Effector memory CD4-positive, alpha-beta T cell (primary cell): ENCODE data around the gene SORCS1.

ENCODE experiments used
- DNase-seq, 3 donors: peaks; one replicate each; pipeline ENCODE4 v3.0.0-alpha.2; 2020
- H3K27ac ChIP-seq: 2 replicates; pipeline ENCODE4 v1.7.0; 2013; ENCODE audit warnings: mild to moderate bottlenecking, low read length, moderate library complexity; ENCODE audit not compliant: insufficient read depth, poor library complexity, severe bottlenecking
- H3K27me3 ChIP-seq: replicated peaks from 2 replicates; pipeline ENCODE4 v1.7.0; 2013; ENCODE audit warnings: mild to moderate bottlenecking, low read length; ENCODE audit not compliant: insufficient read depth, control insufficient read depth, poor library complexity, severe bottlenecking
- H3K36me3 ChIP-seq: 2 replicates; pipeline ENCODE4 v1.7.0; 2013; ENCODE audit warnings: mild to moderate bottlenecking, low read length, moderate library complexity; ENCODE audit not compliant: control insufficient read depth, insufficient read depth
- H3K4me1 ChIP-seq: 2 replicates; pipeline ENCODE4 v1.7.0; 2013; ENCODE audit warnings: low read length, mild to moderate bottlenecking; ENCODE audit not compliant: control insufficient read depth, insufficient read depth, poor library complexity, severe bottlenecking
- H3K4me3 ChIP-seq: 2 replicates; pipeline ENCODE4 v1.7.0; 2013; ENCODE audit warnings: low read length, low read depth, mild to moderate bottlenecking; ENCODE audit not compliant: insufficient read depth, poor library complexity, severe bottlenecking
- H3K9me3 ChIP-seq: 2 replicates; pipeline ENCODE4 v1.7.0; 2013; ENCODE audit warnings: mild to moderate bottlenecking, low read length, moderate library complexity; ENCODE audit not compliant: control insufficient read depth

Gene SORCS1

GRCh38 chr10:107159871-107160270 is 4.6 kb downstream of the SORCS1 start:
- no peaks in the 10 kb centered on the region for H3K36me3 ChIP-seq
- H3K27me3 ChIP-seq: no peaks in the 10 kb centered on the region
- no peaks in the 10 kb centered on the region for H3K4me1 ChIP-seq
- no peaks in the 10 kb centered on the region for H3K9me3 ChIP-seq
- H3K27ac ChIP-seq: no peak overlapping the region
- H3K4me3 ChIP-seq: no peak overlapping the region
- DNase-seq: no peak

- no peak for DNase-seq
- H3K36me3 ChIP-seq: no peaks in the 10 kb centered on the region
- H3K4me1 ChIP-seq: no peaks in the 10 kb centered on the region
- H3K27ac ChIP-seq: no peak overlapping the region
- H3K27me3 ChIP-seq: no peaks in the 10 kb centered on the region
- no peaks in the 10 kb centered on the region for H3K9me3 ChIP-seq
- H3K4me3 ChIP-seq: no peak overlapping the region
These were observed 7.4 kb downstream of the SORCS1 start for GRCh38 chr10:107157071-107157470.

GRCh38 chr10:107152087-107152486 is 12.4 kb downstream of the SORCS1 start:
- Histone ChIP-seq H3K27me3 (no peaks in the 10 kb centered on the region), H3K4me1 (no peaks in the 10 kb centered on the region), H3K9me3 (no peaks in the 10 kb centered on the region), H3K4me3 (no peak overlapping the region), H3K36me3 (no peaks in the 10 kb centered on the region), H3K27ac (no peak overlapping the region)
- DNase-seq: no peak

- Histone ChIP-seq H3K4me3 (no peak overlapping the region), H3K4me1 (no peaks in the 10 kb centered on the region), H3K27ac (no peak overlapping the region), H3K27me3 (no peaks in the 10 kb centered on the region), H3K9me3 (no peaks in the 10 kb centered on the region), H3K36me3 (no peaks in the 10 kb centered on the region)
- no peak for DNase-seq
These were observed 15.6 kb downstream of the SORCS1 start for GRCh38 chr10:107148906-107149305.

- H3K36me3 ChIP-seq: no peaks in the 10 kb centered on the region
These were observed 20.0 kb downstream of the SORCS1 start for GRCh38 chr10:107144490-107144889.

GRCh38 chr10:107141524-107142061 is 22.9 kb downstream of the SORCS1 start:
- Histone ChIP-seq H3K27me3 (no peaks in the 10 kb centered on the region), H3K9me3 (no peaks in the 10 kb centered on the region), H3K4me1 (no peaks in the 10 kb centered on the region), H3K4me3 (no peak overlapping the region), H3K36me3 (no peaks in the 10 kb centered on the region), H3K27ac (no peak overlapping the region)
- no peak for DNase-seq

More at GRCh38 chr10:107144490-107144889, 20.0 kb downstream of the SORCS1 start:
- Histone ChIP-seq H3K27ac (no peak overlapping the region), H3K27me3 (no peaks in the 10 kb centered on the region), H3K4me1 (no peaks in the 10 kb centered on the region), H3K4me3 (no peak overlapping the region), H3K9me3 (no peaks in the 10 kb centered on the region)
- DNase-seq: no peak

GRCh38 chr10:107139237-107139636 is 25.3 kb downstream of the SORCS1 start:
- Histone ChIP-seq H3K4me3 (no peak overlapping the region), H3K4me1 (no peaks in the 10 kb centered on the region)

GRCh38 chr10:107133656-107134055 is 30.9 kb downstream of the SORCS1 start:
- H3K36me3 ChIP-seq: no peaks in the 10 kb centered on the region
- no peaks in the 10 kb centered on the region for H3K27me3 ChIP-seq
- no peaks in the 10 kb centered on the region for H3K4me1 ChIP-seq
- H3K4me3 ChIP-seq: no peak overlapping the region
- H3K9me3 ChIP-seq: no peaks in the 10 kb centered on the region
- no peak for DNase-seq
- H3K27ac ChIP-seq: no peak overlapping the region

More at GRCh38 chr10:107139237-107139636, 25.3 kb downstream of the SORCS1 start:
- H3K27me3 ChIP-seq: no peaks in the 10 kb centered on the region
- no peak overlapping the region for H3K27ac ChIP-seq
- DNase-seq: no peak
- no peaks in the 10 kb centered on the region for H3K36me3 ChIP-seq
- H3K9me3 ChIP-seq: no peaks in the 10 kb centered on the region

- Histone ChIP-seq H3K27ac (no peak overlapping the region), H3K27me3 (no peaks in the 10 kb centered on the region), H3K36me3 (no peaks in the 10 kb centered on the region), H3K4me1 (no peaks in the 10 kb centered on the region), H3K4me3 (no peak overlapping the region), H3K9me3 (no peaks in the 10 kb centered on the region)
- DNase-seq: no peak
These were observed 35.5 kb downstream of the SORCS1 start for GRCh38 chr10:107129000-107129399.

GRCh38 chr10:107126512-107127065 is 37.9 kb downstream of the SORCS1 start:
- no peak for DNase-seq
- H3K27ac ChIP-seq: no peak overlapping the region
- H3K4me3 ChIP-seq: no peak overlapping the region
- no peaks in the 10 kb centered on the region for H3K4me1 ChIP-seq
- no peaks in the 10 kb centered on the region for H3K36me3 ChIP-seq
- H3K27me3 ChIP-seq: no peaks in the 10 kb centered on the region
- H3K9me3 ChIP-seq: no peaks in the 10 kb centered on the region
